GM12864 (cell line): ENCODE results near the gene TTC9B.

ENCODE experiments used
- DNase-seq: peaks from one replicate; pipeline ENCODE4 v3.0.0-alpha.2; 2011; ENCODE audit warnings: low read depth
- H3K4me3 ChIP-seq: 2 replicates; pipeline ENCODE4 v1.5.1; 2011; ENCODE audit warnings: mild to moderate bottlenecking, low read depth, low read length, control low read depth
- TF ChIP-seq, protein P1 (sequence below): IDR thresholded peaks from 2 replicates; pipeline ENCODE4 v1.5.1; 2011; ENCODE audit warnings: low read depth, mild to moderate bottlenecking, moderate library complexity, low read length, control low read depth, inconsistent platforms; ENCODE audit errors: missing control alignments

Gene TTC9B

DNA sequence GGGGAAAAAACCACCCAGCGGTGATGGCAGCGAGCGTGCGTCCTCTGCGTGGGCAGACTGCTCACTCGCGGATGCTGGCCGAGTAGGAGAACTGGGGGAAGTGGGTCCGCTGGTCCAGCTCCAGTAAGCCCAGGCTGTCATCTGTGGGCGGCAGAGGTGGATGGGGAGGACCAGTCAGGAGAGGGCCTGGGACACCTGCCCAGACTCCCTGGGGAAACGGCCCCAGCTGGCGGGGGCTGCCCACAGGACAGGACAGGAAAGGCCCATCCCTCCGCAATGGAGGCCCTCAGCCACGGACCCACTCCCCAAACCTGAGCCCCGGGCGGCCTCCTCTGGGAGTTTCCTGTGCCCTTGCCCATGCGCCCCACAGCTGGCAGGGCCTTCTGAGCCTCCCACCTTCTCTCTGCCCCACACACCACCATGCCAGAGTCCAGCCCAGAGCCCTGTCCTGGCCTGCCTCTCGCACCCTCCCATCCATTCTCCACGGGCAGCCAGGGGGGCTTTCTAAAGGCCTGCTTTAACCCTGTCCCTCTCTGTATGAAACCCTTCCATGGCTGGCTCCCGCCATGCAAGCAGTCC, 15.7 kb upstream of the TTC9B start:
- TF ChIP-seq, protein P1, sequence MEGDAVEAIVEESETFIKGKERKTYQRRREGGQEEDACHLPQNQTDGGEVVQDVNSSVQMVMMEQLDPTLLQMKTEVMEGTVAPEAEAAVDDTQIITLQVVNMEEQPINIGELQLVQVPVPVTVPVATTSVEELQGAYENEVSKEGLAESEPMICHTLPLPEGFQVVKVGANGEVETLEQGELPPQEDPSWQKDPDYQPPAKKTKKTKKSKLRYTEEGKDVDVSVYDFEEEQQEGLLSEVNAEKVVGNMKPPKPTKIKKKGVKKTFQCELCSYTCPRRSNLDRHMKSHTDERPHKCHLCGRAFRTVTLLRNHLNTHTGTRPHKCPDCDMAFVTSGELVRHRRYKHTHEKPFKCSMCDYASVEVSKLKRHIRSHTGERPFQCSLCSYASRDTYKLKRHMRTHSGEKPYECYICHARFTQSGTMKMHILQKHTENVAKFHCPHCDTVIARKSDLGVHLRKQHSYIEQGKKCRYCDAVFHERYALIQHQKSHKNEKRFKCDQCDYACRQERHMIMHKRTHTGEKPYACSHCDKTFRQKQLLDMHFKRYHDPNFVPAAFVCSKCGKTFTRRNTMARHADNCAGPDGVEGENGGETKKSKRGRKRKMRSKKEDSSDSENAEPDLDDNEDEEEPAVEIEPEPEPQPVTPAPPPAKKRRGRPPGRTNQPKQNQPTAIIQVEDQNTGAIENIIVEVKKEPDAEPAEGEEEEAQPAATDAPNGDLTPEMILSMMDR = no peak
- no peak overlapping the region for H3K4me3 ChIP-seq
- DNase-seq = no peak

DNA sequence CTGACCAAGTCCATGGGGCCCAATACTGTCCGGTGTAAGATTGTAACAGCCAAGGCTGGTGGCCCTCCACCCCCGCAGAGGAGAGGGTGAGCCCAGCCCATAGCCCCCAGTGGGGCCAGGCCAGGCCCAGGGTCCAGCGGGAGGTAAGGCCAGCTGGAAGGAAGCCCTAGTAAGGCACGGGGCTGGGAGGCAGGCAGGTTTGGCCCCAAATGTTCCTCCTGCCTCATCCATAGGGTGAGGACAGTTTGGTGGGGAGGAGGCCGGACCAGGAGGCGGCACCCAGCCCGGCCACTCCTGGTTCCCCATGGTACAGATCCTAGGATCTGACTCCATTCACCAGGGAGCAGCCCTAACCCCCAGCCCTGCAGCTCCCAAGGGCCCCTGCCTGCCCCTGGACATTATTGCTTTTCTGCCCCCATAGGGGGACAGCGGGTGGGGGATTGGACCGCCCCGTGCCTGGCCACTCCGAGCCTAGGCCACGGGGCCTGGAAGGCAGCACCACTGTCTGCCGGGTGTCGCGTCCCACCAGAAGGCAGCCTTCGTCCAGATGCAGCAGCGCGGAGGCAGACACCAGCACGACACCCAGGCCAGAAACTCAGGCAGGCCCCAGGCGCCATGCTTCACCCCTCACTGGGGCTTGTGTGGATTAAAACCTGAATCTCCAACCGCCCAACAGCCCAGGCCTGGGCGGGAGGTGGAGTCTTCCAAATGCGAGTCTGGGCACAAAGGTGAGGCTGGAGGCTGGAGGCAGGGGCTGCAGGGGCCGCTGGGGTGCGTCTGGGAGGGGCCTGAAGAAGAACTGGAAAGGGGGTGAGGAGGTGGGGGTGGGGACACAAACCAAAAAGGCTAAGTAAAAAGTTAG, 15.0 kb upstream of the TTC9B start:
- H3K4me3 ChIP-seq = no peak overlapping the region
- TF ChIP-seq, protein P1 = no peak
- DNase-seq = no peak

DNA sequence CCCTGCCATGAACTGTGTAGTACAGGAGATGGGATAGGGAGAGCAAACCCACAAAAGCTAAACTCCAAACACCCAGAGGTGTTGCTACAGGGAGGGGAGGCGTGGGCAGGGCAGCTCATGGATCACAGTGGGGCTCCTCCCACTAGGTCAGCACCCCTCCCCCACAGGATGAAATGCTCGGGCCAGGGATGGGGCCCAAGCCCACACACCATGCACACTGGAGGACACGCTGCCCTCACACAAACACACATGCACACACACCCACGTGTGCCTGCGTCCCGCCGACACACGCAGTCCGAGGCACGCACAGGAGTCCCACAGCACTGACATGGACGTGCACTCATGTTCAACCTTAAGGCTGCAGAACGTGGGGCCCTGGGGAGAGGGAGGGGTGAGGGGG, 14.3 kb upstream of the TTC9B start:
- H3K4me3 ChIP-seq = no peak overlapping the region
- TF ChIP-seq, protein P1 = no peak
- no peak for DNase-seq

DNA sequence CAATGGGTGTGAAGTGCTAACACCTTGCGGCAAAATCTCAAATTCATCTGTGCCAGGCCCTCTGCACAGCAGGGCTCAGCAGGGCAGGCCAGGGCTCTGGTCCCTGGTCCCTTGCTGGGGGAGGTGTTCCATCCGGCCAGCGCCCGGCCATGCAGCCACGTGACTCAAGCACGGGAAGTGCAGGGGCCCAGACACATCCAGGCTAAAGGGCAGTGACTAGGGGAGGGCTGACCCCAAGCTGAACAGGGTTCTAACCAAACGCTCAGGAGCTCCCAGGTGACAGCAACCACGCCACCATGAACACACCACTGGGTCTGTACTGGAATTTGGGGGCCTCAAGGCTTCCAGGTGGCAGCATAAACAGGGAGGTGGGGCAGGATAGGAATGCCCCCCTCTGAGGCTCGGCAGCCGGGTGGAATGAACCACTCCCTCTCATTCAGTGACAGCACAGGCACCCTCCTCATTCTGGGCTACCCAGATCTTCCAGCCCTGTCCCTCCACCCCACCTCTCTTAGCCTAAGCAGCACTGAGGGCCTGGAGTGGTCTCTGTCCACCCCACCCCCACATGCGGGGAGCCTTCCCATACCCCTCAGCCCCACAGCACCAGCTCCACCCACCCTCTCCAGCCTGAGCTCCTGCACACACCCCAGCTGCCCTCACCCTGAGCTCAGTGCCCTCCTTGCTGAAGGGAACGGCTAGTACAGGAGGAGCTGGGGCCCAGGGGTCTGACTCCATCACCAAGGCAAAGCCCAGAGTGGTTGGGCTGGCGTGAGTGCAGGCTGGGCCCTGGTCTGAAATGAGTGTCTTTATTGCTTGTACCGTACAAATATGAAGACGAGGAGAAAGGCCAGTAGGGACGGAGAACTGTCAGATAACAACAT, 13.6 kb upstream of the TTC9B start:
- no peak overlapping the region for H3K4me3 ChIP-seq
- DNase-seq = no peak
- TF ChIP-seq, protein P1 = no peak

DNA sequence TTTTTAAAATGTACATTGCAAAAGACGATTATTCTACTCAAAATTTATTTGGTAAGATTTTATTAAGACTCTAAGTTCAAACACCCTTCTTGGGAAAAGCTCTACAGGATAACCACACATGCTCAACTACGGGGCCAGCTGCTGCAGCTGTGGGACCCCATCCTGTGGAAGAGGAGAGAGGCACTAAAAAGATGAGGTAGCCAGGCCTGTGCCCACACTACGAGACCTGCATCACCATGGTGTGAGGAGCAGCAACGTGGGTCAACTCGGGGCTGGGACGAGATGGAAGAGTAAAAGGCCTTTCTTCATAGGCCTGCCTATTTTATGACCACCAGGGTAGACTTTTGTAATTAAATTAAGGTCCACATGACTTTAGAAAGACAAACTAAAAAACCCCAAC, 12.9 kb upstream of the TTC9B start:
- DNase-seq = no peak
- TF ChIP-seq, protein P1 = no peak
- no peak overlapping the region for H3K4me3 ChIP-seq

DNA sequence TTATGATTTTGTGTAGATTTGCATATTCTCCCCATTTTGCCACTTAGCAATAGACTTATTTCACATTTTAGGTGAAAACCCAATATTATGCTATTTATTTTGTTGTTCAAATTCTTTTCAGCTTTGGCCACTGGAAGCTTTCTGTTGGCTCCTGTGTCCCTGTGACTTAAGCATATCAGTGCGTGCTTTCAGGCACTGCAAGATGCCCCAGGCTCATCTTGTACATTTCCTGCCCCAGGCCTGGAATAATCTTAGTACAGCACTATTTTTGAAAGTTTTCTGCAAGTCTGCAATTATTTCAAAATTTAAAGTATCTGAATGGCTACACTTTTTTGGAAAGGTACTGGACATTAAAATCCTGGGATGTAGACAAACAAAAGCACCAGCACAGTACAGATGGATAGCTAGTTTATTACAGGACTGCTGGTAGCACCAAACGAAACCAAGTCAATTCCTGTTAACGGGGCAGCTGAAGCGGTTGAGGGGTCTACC, 11.8 kb upstream of the TTC9B start:
- no peak for DNase-seq
- no peak overlapping the region for H3K4me3 ChIP-seq
- TF ChIP-seq, protein P1 = no peak
